Nasal cavity respiratory epithelium epithelial cell of viscerocranial mucosa (primary cell): ENCODE data around the gene APOA4. TPM values are rescaled to one million over a fixed set of nuclear protein-coding genes. Genes with fewer than 3 reads are reported as not detected.

Experiments used
- total RNA-seq: library from RNA; depleted of rRNA; stranded (reverse); fragments of >200 nt; gene quantifications from 2 replicates; pipeline ENCODE4 v1.2.3, GENCODE V29; 2014

The APOA4 gene
- total RNA-seq: not detected in 2 replicates

GRCh38 chr11:116823031-116823843 is at the start of gene APOA4:
TSS of gene APOA4 (minus strand) at chr11:116823304. CDS start at chr11:116823191, 113 bp downstream.

GRCh38 chr11:116837231-116838091 is 14.4 kb upstream of the APOA4 start, which contains the start of gene APOA1:
TSS of gene APOA1 (minus strand) at chr11:116837622. CDS start at chr11:116837387, 235 bp downstream.

GRCh38 chr11:116829525-116830183 is 6.5 kb upstream of the APOA4 start, which contains the start of gene APOC3:
TSS of gene APOC3 (plus strand) at chr11:116829907. CDS start at chr11:116830583, 676 bp downstream.

GRCh38 chr11:116791813-116792143 is 31.3 kb downstream of the APOA4 start, which contains the start of gene APOA5:
TSS of gene APOA5 (minus strand) at chr11:116791879. CDS start at chr11:116791860, 19 bp downstream.

GRCh38 chr11:116787786-116788486 is 35.2 kb downstream of the APOA4 start, which contains the start of gene ZPR1:
TSS of gene ZPR1 (minus strand) at chr11:116788023. CDS start at chr11:116787990, 33 bp downstream.

GRCh38 chr11:116772443-116773202 is 50.5 kb downstream of the APOA4 start, which contains the start of gene BUD13:
TSS of gene BUD13 (minus strand) at chr11:116772987. CDS start at chr11:116772964, 23 bp downstream.

Other genes with a start within 250 kb of the APOA4 start
- gene BUD13, start 50.3 kb downstream of the APOA4 start, total RNA-seq: 10.9 and 14.7 TPM in 2 replicates
- 57.4 and 67.5 TPM in 2 replicates for gene ZPR1, start 35.3 kb downstream of the APOA4 start, total RNA-seq
- gene APOA5, start 31.4 kb downstream of the APOA4 start, total RNA-seq: not detected in 2 replicates
- not detected in 2 replicates for gene APOC3, start 6.6 kb upstream of the APOA4 start, total RNA-seq
- gene APOA1, start 14.3 kb upstream of the APOA4 start, total RNA-seq: not detected in 2 replicates